VCaP (cell line): ENCODE data around the gene SLC17A8.

Experiments
- H3K27ac ChIP-seq: fragments of 450-650 bp; 2 replicates; pipeline ENCODE4 v1.5.1; 2017
- TF ChIP-seq, protein P1 (sequence below): fragments of 450-650 bp; conservative IDR thresholded peaks from 2 replicates; pipeline ENCODE4 v1.5.1; 2017; ENCODE audit warnings: mild to moderate bottlenecking, moderate library complexity

SLC17A8 gene

DNA sequence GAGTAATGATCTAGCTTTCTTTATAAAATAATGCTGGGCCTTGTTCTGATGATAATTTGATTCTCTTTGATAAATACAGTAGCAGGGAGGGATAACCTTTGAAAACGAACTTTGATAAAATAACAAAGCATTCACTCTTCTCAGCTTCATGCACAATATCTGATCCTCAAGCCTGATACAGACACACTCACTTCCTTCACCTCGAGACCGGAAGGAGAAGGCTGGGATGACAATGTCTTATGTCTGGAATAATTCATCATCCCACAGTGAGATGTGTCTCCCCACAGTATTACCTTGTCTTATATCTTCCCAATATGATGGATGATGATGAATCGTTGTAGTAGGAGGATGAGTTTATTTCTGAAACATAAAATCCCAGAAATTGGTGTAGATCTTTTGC, 101.3 kb downstream of the SLC17A8 start:
- H3K27ac ChIP-seq, result no peak overlapping the region
- TF ChIP-seq, protein P1, sequence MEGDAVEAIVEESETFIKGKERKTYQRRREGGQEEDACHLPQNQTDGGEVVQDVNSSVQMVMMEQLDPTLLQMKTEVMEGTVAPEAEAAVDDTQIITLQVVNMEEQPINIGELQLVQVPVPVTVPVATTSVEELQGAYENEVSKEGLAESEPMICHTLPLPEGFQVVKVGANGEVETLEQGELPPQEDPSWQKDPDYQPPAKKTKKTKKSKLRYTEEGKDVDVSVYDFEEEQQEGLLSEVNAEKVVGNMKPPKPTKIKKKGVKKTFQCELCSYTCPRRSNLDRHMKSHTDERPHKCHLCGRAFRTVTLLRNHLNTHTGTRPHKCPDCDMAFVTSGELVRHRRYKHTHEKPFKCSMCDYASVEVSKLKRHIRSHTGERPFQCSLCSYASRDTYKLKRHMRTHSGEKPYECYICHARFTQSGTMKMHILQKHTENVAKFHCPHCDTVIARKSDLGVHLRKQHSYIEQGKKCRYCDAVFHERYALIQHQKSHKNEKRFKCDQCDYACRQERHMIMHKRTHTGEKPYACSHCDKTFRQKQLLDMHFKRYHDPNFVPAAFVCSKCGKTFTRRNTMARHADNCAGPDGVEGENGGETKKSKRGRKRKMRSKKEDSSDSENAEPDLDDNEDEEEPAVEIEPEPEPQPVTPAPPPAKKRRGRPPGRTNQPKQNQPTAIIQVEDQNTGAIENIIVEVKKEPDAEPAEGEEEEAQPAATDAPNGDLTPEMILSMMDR, result no peak

DNA sequence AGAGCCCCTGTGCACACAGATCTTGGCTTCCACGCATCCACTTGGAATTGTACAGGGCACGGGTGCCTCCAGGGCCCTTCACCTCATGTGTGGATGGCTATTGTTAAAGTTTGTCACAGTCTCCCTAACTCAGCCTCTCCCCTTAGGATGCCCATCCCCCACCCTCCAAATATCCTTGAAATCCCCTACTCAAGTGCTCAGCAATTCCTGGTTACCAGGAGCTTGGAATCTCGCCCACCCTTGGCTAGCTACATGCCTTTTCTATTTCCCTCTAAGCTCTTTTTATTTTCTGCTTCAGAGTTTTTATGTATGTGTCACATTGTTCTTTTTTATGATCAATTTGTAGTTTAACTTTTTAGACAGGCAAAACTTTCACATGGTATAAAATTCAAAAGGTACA, 103.8 kb downstream of the SLC17A8 start:
- TF ChIP-seq, protein P1, result no peak
- no peak overlapping the region for H3K27ac ChIP-seq

DNA sequence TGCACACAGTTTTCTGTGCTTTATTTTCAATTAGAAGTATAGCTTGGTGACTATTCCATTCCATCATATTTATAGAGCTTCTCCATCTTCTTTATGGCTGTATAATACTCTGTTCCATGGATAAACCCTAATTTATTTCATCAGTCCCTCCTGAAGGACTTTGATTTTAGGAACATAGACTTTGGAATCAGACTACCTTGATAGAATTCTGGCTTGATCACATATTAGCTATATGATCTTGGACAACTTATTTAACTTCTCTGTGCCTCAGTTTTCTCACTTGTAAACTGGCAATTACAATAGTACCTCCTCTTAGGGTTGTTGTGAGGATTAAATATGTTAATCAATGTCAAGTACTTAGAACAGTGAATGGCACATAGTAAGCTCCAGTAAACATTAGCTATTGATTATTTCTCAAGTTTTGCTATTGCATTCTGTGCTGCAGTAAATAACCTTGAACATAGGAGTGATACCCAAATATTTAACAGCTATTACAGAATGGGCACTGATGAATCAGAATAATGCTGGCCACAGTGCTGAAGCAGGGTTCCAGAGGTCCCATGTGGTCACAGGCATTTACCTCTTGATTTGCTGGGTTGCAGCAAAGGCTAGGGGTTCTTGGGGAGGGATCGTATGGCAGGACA, 104.6 kb downstream of the SLC17A8 start:
- H3K27ac ChIP-seq, result no peak overlapping the region
- TF ChIP-seq, protein P1, result no peak

DNA sequence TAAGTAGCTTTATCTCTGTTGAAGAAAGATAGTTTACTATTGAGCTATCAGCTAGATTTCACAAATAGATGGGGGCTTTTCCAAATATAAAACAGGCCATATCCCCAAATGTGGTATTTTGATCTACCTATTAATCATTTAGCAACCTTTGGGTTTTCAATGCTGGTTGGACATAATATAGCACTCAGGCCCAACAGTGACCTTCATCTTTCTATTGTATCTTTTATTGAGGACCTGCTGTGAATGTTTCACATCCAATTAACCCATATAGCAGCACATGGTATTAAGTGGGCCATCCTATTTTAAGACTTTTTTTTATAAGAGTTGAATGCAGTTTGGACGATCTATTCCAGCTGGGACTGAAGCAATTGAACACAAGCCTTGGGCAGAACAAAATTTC, 106.8 kb downstream of the SLC17A8 start:
- TF ChIP-seq, protein P1, result no peak
- H3K27ac ChIP-seq, result no peak overlapping the region

DNA sequence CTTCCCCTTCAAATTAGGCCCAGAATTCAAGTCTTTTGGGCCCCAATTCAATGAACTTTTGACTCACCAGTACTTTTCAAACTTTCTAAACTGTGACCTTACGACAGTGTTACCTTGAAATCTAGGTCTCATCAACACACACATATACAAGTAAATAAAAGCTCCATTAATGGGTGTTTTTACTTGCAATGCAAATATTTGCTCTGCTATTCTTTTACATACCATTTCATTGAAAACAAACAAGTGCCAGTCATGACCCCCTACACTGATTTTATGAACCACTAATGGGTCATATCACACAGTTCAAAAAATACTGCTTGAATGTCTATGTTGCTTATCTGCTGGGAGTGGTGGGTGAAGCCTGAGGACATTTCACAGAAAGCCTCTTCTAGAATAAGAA, 107.7 kb downstream of the SLC17A8 start:
- TF ChIP-seq, protein P1, result no peak
- no peak overlapping the region for H3K27ac ChIP-seq

DNA sequence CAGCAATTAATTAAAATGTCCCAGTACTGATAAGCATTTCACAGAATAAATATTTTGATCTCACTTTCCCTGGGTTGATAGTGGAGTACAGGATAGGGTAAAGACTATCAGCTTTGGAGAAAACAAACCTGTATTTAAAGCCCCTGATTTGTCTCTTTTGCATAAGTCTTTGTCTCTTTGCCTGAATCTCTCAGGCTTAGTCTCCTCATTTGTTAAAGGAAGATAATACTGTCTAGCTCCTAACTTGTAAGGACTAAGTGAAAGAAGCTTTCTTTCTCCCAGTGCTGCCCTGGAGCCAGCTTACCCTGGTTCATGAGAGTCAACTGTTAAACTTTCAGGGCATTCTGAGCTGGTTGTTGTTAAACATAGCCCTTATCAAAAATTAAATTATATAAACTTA, 111.3 kb downstream of the SLC17A8 start:
- TF ChIP-seq, protein P1, result no peak
- no peak overlapping the region for H3K27ac ChIP-seq
